ENCODE data around the gene SLC2A1. TPM values are rescaled to one million over a fixed set of nuclear protein-coding genes. Genes with fewer than 3 reads are reported as not detected.
A peak's percentile ranks its signal among the peaks of the same experiment; 100 is the strongest.
"Not testable (repeated sequence)": the region's sequence is repeated elsewhere in the genome, so short reads cannot be mapped to it uniquely, and the experiment has no call there.

SLC2A1 gene
- total RNA-seq, 2 donors from 2014 or later, result 119 to 147 TPM

DNA sequence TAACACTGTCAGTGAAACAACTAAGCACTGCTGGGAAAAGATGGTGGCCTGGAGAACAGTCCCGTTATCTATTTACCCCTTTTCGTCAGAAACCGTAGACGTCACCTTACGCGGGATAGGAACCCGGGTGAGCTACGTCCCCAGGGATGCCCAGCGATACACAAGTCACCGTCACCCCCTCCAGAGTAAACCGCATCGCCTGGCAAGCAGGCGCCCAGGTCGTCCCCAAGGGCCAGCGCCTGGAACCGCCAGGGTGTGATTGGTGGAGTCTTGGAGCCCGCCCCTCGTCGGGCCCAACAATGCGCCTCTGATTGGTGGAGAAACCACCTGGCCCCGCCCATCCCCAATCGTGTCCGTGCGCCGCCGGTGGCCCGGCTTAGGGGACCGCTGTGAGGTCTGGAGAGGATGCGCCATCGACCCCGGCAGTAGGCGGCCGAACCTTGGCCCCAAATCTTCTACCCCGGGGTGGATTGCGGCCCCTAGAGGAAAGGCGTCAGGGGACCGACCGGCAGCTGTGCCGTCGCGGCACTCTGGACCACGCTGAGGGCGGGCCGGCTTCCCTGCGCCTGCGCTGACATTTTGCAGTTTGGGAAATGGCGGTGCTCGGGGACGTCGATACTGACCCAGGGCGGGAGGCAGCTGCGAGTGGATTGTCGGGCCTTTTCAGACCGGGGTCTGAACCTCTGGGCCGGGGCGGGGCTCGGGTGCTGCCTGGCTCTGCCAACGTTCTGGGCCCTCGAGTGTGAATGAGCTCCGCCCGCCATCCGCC is 34.4 kb downstream of the SLC2A1 start:
- Histone ChIP-seq H3K4me1 (ENCODE audit: control insufficient read depth in 1 of 2, low read depth in 2 of 2) (peaks cover 4 to 12% of the 10 kb centered on the region in 2 donors), H3K36me3 (peaks cover 31% of the 10 kb centered on the region), H3K9me3 (no peaks in the 10 kb centered on the region), H3K27ac (peak overlapping the region; percentile 87), H3K27me3 (replicated peaks; ENCODE audit: insufficient read depth) (no peaks in the 10 kb centered on the region), H3K4me3 (peak overlapping the region; percentile 89)
- DNase-seq (ENCODE audit: low spot score), result peak; percentile 82
- peak; percentile 87 for ATAC-seq (ENCODE audit: insufficient number of reproducible peaks, low FRiP score, low read depth)
- TF ChIP-seq, protein P1, sequence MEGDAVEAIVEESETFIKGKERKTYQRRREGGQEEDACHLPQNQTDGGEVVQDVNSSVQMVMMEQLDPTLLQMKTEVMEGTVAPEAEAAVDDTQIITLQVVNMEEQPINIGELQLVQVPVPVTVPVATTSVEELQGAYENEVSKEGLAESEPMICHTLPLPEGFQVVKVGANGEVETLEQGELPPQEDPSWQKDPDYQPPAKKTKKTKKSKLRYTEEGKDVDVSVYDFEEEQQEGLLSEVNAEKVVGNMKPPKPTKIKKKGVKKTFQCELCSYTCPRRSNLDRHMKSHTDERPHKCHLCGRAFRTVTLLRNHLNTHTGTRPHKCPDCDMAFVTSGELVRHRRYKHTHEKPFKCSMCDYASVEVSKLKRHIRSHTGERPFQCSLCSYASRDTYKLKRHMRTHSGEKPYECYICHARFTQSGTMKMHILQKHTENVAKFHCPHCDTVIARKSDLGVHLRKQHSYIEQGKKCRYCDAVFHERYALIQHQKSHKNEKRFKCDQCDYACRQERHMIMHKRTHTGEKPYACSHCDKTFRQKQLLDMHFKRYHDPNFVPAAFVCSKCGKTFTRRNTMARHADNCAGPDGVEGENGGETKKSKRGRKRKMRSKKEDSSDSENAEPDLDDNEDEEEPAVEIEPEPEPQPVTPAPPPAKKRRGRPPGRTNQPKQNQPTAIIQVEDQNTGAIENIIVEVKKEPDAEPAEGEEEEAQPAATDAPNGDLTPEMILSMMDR (IDR thresholded peaks at IDR 0.05), result no peak

DNA sequence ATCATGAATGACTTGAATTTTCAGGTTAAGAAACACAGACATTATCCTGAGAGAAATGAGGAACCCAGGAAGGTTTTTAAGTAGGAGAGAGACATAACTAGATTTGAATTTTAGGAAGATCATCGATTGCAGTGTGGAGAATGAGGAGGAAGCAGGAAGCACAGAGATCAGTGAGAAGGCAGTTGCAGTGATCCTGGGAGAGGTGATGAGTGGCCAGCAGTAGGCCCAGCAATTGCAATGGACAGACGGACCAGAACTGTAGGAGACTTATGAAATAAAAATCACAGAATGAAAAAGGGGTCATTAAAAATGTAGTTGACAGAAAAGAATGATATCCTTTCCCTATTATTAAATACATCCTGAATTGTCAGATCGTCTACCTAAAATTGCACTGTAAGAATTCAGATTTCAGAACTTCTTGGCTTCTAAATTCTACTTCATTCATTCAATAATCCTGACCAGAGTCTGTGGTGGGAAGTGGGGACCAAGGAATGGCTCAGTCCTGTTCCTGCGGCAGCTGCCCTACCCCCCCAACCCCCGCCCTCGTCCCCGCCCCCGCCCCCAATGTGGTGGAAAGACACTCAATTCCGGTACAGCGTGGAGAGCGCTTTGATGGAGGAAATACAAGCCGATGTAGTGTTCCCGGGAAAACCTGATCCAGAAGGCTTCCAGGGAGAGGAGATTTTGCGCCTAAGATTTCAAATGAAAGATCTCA is 35.1 kb downstream of the SLC2A1 start:
- no peak for ATAC-seq (ENCODE audit: insufficient number of reproducible peaks, low FRiP score, low read depth)
- Histone ChIP-seq H3K9me3 (no peaks in the 10 kb centered on the region), H3K36me3 (peaks cover 24% of the 10 kb centered on the region), H3K4me3 (peak overlapping the region; percentile 89), H3K27ac (peak overlapping the region; percentile 87), H3K4me1 (ENCODE audit: control insufficient read depth in 1 of 2, low read depth in 2 of 2) (peaks cover 4 to 12% of the 10 kb centered on the region in 2 donors), H3K27me3 (replicated peaks; ENCODE audit: insufficient read depth) (no peaks in the 10 kb centered on the region)
- TF ChIP-seq, protein P1 (IDR thresholded peaks at IDR 0.05), result no peak
- no peak for DNase-seq (ENCODE audit: low spot score)

DNA sequence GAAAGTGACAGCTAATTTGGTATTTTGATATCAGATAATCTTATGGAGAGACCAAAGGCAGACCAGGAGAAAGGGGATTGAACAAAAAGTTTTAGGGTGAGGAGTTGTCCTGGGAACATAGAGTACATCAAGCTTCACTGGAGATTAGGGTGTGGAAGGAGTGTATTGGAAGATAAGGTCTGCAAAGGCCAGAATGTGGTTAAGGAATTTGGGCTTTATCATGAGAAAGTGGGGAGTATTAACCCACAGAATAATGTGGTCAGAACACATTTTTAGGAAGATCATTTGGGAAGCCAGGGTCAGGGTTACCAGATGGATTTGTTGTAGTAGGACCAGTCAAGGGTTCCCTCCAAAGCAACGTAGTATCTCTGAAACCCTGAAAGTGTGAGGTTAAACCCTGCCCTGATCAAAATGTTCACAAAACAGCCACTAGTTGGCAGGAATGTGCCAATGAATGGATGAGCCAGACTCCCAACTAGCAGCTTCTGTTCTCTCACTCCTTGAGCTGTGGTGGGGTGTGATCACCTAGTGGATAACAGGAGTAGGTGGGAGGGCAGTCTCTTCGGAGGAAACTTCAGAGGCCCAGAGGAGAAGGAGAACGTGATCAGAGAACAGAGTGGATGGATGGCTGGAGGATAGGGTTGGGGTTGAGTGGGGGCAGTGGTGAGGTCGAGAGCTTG is 35.8 kb downstream of the SLC2A1 start:
- no peak for DNase-seq (ENCODE audit: low spot score)
- peak; percentile 57 for ATAC-seq (ENCODE audit: insufficient number of reproducible peaks, low FRiP score, low read depth)
- no peak overlapping the region for H3K4me3 ChIP-seq
- H3K27me3 ChIP-seq (replicated peaks; ENCODE audit: insufficient read depth), result no peaks in the 10 kb centered on the region
- H3K4me1 ChIP-seq (ENCODE audit: control insufficient read depth in 1 of 2, low read depth in 2 of 2), result peaks cover 4 to 12% of the 10 kb centered on the region in 2 donors
- no peaks in the 10 kb centered on the region for H3K9me3 ChIP-seq
- peaks cover 17% of the 10 kb centered on the region for H3K36me3 ChIP-seq
- TF ChIP-seq, protein P1 (IDR thresholded peaks at IDR 0.05), result peak; percentile 75
- peak overlapping the region; percentile 38 to 87 for H3K27ac ChIP-seq

DNA sequence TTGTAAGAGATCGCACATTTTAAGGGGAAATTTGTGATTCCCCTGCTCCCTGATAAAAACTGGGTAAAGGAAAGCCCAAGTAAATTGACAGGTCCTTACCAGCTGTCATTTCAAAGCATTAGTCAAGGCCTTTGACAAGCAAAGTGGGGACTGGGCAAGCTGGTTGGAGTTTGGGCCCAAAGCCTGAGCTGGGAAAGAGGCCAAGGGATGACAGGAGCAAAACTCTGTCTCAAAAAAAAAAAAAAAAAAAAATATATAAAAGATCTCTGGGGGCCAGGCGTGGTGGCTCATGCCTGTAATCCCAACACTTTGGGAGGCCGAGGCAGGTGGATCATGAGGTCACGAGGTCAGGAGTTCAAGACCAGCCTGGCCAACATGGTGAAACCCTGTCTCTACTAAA is 36.9 kb downstream of the SLC2A1 start:
- DNase-seq (ENCODE audit: low spot score) (no peak), ATAC-seq (ENCODE audit: insufficient number of reproducible peaks, low FRiP score, low read depth) (no peak)
- H3K27me3 ChIP-seq (replicated peaks; ENCODE audit: insufficient read depth), result no peaks in the 10 kb centered on the region
- no peak overlapping the region for H3K4me3 ChIP-seq
- TF ChIP-seq, protein P1 (IDR thresholded peaks at IDR 0.05), result no peak
- H3K36me3 ChIP-seq, result peaks cover 6% of the 10 kb centered on the region
- H3K4me1 ChIP-seq (ENCODE audit: control insufficient read depth in 1 of 2, low read depth in 2 of 2), result peaks cover 4 to 12% of the 10 kb centered on the region in 2 donors
- no peak overlapping the region for H3K27ac ChIP-seq
- H3K9me3 ChIP-seq, result no peaks in the 10 kb centered on the region

DNA sequence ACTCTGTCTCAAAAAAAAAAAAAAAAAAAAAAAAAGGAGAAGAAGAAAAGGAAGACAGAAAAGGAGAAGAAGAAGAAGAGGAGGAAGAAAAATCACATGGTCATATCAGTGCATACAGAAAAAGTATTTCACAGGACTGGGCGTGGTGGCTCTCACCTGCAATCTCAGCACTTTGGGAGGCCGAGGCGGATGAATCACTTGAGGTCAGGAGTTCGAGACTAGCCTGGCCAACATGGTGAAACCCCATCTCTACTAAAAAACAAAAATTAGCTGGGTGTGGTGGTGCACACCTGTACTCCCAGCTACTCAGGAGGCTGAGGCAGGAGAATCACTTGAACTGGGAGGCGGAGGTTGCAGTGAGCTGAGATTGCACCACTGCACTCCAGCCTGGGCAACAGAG is 39.0 kb downstream of the SLC2A1 start:
- not testable (repeated sequence) for H3K27me3 ChIP-seq (replicated peaks; ENCODE audit: insufficient read depth); H3K27ac ChIP-seq; H3K4me1 ChIP-seq (ENCODE audit: control insufficient read depth in 1 of 2, low read depth in 2 of 2); H3K36me3 ChIP-seq; ATAC-seq (ENCODE audit: insufficient number of reproducible peaks, low FRiP score, low read depth); H3K4me3 ChIP-seq; H3K9me3 ChIP-seq; DNase-seq (ENCODE audit: low spot score)
